ENCODE results near the gene SPEM1. TPM values are rescaled to one million over a fixed set of nuclear protein-coding genes. Genes with fewer than 3 reads are reported as not detected.

The SPEM1 gene
- total RNA-seq, 2 donors from 2014 or later: 3.6 TPM; not detected in 1

GRCh38 chr17:7416323-7416722 lies 3.8 kb upstream of the SPEM1 start:
- Histone ChIP-seq H3K4me3 (no peak overlapping the region), H3K27ac (no peak overlapping the region), H3K4me1 (replicated peaks) (no peaks in the 10 kb centered on the region), H3K9me3 (no peaks in the 10 kb centered on the region), H3K27me3 (replicated peaks; ENCODE audit: insufficient read depth) (no peaks in the 10 kb centered on the region), H3K36me3 (no peaks in the 10 kb centered on the region)
- TF ChIP-seq POLR2AphosphoS5 (IDR thresholded peaks at IDR 0.05) (no peak), CTCF (IDR thresholded peaks at IDR 0.05) (no peak), POLR2A (IDR thresholded peaks at IDR 0.05) (no peak)
- 83% methylated on average over 6 of the region's 6 CpGs for WGBS
- intact Hi-C loops (cut with DNase I): no loop called here
- no peak for DNase-seq (ENCODE audit: low spot score)

GRCh38 chr17:7417056-7417655 lies 3.0 kb upstream of the SPEM1 start:
- intact Hi-C loops (cut with DNase I): no loop called here
- TF ChIP-seq POLR2A (IDR thresholded peaks at IDR 0.05): no peak
- TF ChIP-seq POLR2AphosphoS5 (IDR thresholded peaks at IDR 0.05): no peak
- no peak for TF ChIP-seq CTCF (IDR thresholded peaks at IDR 0.05)
- no peaks in the 10 kb centered on the region for H3K36me3 ChIP-seq
- DNase-seq (ENCODE audit: low spot score): no peak
- no peaks in the 10 kb centered on the region for H3K27me3 ChIP-seq (replicated peaks; ENCODE audit: insufficient read depth)
- 93% methylated on average over 53 of the region's 54 CpGs for WGBS
- no peak overlapping the region for H3K27ac ChIP-seq
- H3K4me3 ChIP-seq: no peak overlapping the region
- H3K9me3 ChIP-seq: no peaks in the 10 kb centered on the region
- no peaks in the 10 kb centered on the region for H3K4me1 ChIP-seq (replicated peaks)

- no peak for DNase-seq (ENCODE audit: low spot score)
- H3K36me3 ChIP-seq: no peaks in the 10 kb centered on the region
- no peak overlapping the region for H3K4me3 ChIP-seq
- no peaks in the 10 kb centered on the region for H3K9me3 ChIP-seq
- no peak for TF ChIP-seq CTCF (IDR thresholded peaks at IDR 0.05)
- TF ChIP-seq POLR2A (IDR thresholded peaks at IDR 0.05): no peak
- no peak for TF ChIP-seq POLR2AphosphoS5 (IDR thresholded peaks at IDR 0.05)
- WGBS: 63% methylated on average over 18 of the region's 18 CpGs
- intact Hi-C loops (cut with DNase I): no loop called here
- H3K4me1 ChIP-seq (replicated peaks): no peaks in the 10 kb centered on the region
- no peak overlapping the region for H3K27ac ChIP-seq
- no peaks in the 10 kb centered on the region for H3K27me3 ChIP-seq (replicated peaks; ENCODE audit: insufficient read depth)
Measured at GRCh38 chr17:7418472-7419152, 1.5 kb upstream of the SPEM1 start.

GRCh38 chr17:7421186-7421585 lies 1.1 kb downstream of the SPEM1 start:
- H3K4me1 ChIP-seq (replicated peaks): no peaks in the 10 kb centered on the region
- DNase-seq (ENCODE audit: low spot score): no peak
- 94% methylated on average over 16 of the region's 16 CpGs for WGBS
- H3K27me3 ChIP-seq (replicated peaks; ENCODE audit: insufficient read depth): no peaks in the 10 kb centered on the region
- TF ChIP-seq CTCF (IDR thresholded peaks at IDR 0.05) (no peak), POLR2A (IDR thresholded peaks at IDR 0.05) (no peak), POLR2AphosphoS5 (IDR thresholded peaks at IDR 0.05) (no peak)
- no peak overlapping the region for H3K27ac ChIP-seq
- intact Hi-C loops (cut with DNase I): no loop called here
- H3K9me3 ChIP-seq: no peaks in the 10 kb centered on the region
- H3K4me3 ChIP-seq: no peak overlapping the region
- no peaks in the 10 kb centered on the region for H3K36me3 ChIP-seq

- TF ChIP-seq CTCF (IDR thresholded peaks at IDR 0.05) (no peak), POLR2A (IDR thresholded peaks at IDR 0.05) (no peak), POLR2AphosphoS5 (IDR thresholded peaks at IDR 0.05) (no peak)
- Histone ChIP-seq H3K4me3 (no peak overlapping the region), H3K27ac (no peak overlapping the region), H3K4me1 (replicated peaks) (no peaks in the 10 kb centered on the region), H3K9me3 (no peaks in the 10 kb centered on the region), H3K36me3 (no peaks in the 10 kb centered on the region), H3K27me3 (replicated peaks; ENCODE audit: insufficient read depth) (no peaks in the 10 kb centered on the region)
- intact Hi-C loops (cut with DNase I): no loop called here
- 50% methylated on average over 4 of the region's 4 CpGs for WGBS
- no peak for DNase-seq (ENCODE audit: low spot score)
Measured at GRCh38 chr17:7423679-7424078, 3.6 kb downstream of the SPEM1 start.

Data from prostate gland (tissue), 2 donors.